ENCODE results near the gene HNRNPK. TPM values are rescaled to one million over a fixed set of nuclear protein-coding genes. Genes with fewer than 3 reads are reported as not detected.

Gene HNRNPK
- total and polyA plus RNA-seq, 2 experiments from 2014 or later, result 568 to 601 TPM

- H3K4me3 ChIP-seq, result no peak overlapping the region
- no peaks in the 10 kb centered on the region for H3K36me3 ChIP-seq
- no peak for DNase-seq (ENCODE audit: low read depth in 1 of 2, low spot score in 1 of 2)
- no peaks in the 10 kb centered on the region for H3K27me3 ChIP-seq
- H3K4me1 ChIP-seq (ENCODE audit: low read depth), result no peaks in the 10 kb centered on the region
- no peak overlapping the region for H3K27ac ChIP-seq
- TF ChIP-seq CTCF (IDR thresholded peaks at IDR 0.05; ENCODE audit: low read depth, low read length), result no peak
- no peaks in the 10 kb centered on the region for H3K9me3 ChIP-seq (ENCODE audit: low read depth)
These were observed 39.3 kb downstream of the HNRNPK start for GRCh38 chr9:83940590-83941303.

- Histone ChIP-seq H3K4me3 (no peak overlapping the region), H3K27me3 (no peaks in the 10 kb centered on the region), H3K36me3 (no peaks in the 10 kb centered on the region), H3K4me1 (ENCODE audit: low read depth) (no peaks in the 10 kb centered on the region), H3K9me3 (ENCODE audit: low read depth) (no peaks in the 10 kb centered on the region), H3K27ac (no peak overlapping the region)
- peak; percentile 76 to 77 for DNase-seq (ENCODE audit: low read depth in 1 of 2, low spot score in 1 of 2)
- TF ChIP-seq CTCF (IDR thresholded peaks at IDR 0.05; ENCODE audit: low read depth, low read length), result peak; percentile 56
These were observed 42.1 kb downstream of the HNRNPK start for GRCh38 chr9:83937861-83938455.

GRCh38 chr9:83936523-83936922 is 43.5 kb downstream of the HNRNPK start:
- Histone ChIP-seq H3K4me3 (no peak overlapping the region), H3K27me3 (no peaks in the 10 kb centered on the region), H3K4me1 (ENCODE audit: low read depth) (no peaks in the 10 kb centered on the region), H3K9me3 (ENCODE audit: low read depth) (no peaks in the 10 kb centered on the region), H3K27ac (no peak overlapping the region), H3K36me3 (no peaks in the 10 kb centered on the region)
- TF ChIP-seq CTCF (IDR thresholded peaks at IDR 0.05; ENCODE audit: low read depth, low read length), result no peak
- no peak for DNase-seq (ENCODE audit: low read depth in 1 of 2, low spot score in 1 of 2)

GRCh38 chr9:83935276-83935935 is 44.6 kb downstream of the HNRNPK start:
- no peaks in the 10 kb centered on the region for H3K9me3 ChIP-seq (ENCODE audit: low read depth)
- no peaks in the 10 kb centered on the region for H3K36me3 ChIP-seq
- DNase-seq (ENCODE audit: low read depth in 1 of 2, low spot score in 1 of 2), result peak in 1 of 2 donors; percentile 87
- no peaks in the 10 kb centered on the region for H3K27me3 ChIP-seq
- TF ChIP-seq CTCF (IDR thresholded peaks at IDR 0.05; ENCODE audit: low read depth, low read length), result no peak
- no peak overlapping the region for H3K27ac ChIP-seq
- H3K4me1 ChIP-seq (ENCODE audit: low read depth), result no peaks in the 10 kb centered on the region
- H3K4me3 ChIP-seq, result no peak overlapping the region

GRCh38 chr9:83934569-83935275 is 45.3 kb downstream of the HNRNPK start:
- Histone ChIP-seq H3K27ac (no peak overlapping the region), H3K9me3 (ENCODE audit: low read depth) (no peaks in the 10 kb centered on the region), H3K4me1 (ENCODE audit: low read depth) (no peaks in the 10 kb centered on the region), H3K4me3 (no peak overlapping the region), H3K36me3 (no peaks in the 10 kb centered on the region), H3K27me3 (no peaks in the 10 kb centered on the region)
- DNase-seq (ENCODE audit: low read depth in 1 of 2, low spot score in 1 of 2), result peak in 1 of 2 donors; percentile 75
- no peak for TF ChIP-seq CTCF (IDR thresholded peaks at IDR 0.05; ENCODE audit: low read depth, low read length)

All from cardiac muscle cell (in vitro differentiated cells and primary cell).